GM18951 (cell line): Measurements from ENCODE around the gene ATXN10.

Experiments used
- POLR2A ChIP-seq: IDR thresholded peaks from 4 replicates; pipeline ENCODE4 v1.6.1; 2011; ENCODE audit warnings: mild to moderate bottlenecking; ENCODE audit not compliant: insufficient read length, insufficient read depth; ENCODE audit errors: extremely low read depth
- in situ Hi-C: fragments of 300-500 bp; cut with MboI; formaldehyde crosslinking; loops from one replicate; pipeline ENCODE4 v1.12.0; 2022; ENCODE audit warnings: low sequenced_read_pairs, mixed read lengths, inconsistent platforms; ENCODE audit not compliant: unreplicated experiment

Gene ATXN10

GRCh38 chr22:45837508-45837907 lies 165.9 kb downstream of the ATXN10 start:
- TF ChIP-seq POLR2A, result no peak
- in situ Hi-C loops, result no loop called here

GRCh38 chr22:45838305-45838887 lies 166.8 kb downstream of the ATXN10 start:
- TF ChIP-seq POLR2A, result no peak
- in situ Hi-C loops, result no loop called here

GRCh38 chr22:45840483-45840882 lies 168.8 kb downstream of the ATXN10 start:
- in situ Hi-C loops, result no loop called here
- no peak for TF ChIP-seq POLR2A

- in situ Hi-C loops, result no loop called here
- no peak for TF ChIP-seq POLR2A
Observed at GRCh38 chr22:45842291-45842991, 170.8 kb downstream of the ATXN10 start.

GRCh38 chr22:45843031-45843430 lies 171.4 kb downstream of the ATXN10 start:
- in situ Hi-C loops, result no loop called here
- no peak for TF ChIP-seq POLR2A

- no peak for TF ChIP-seq POLR2A
- in situ Hi-C loops, result no loop called here
Observed at GRCh38 chr22:45843986-45844385, 172.4 kb downstream of the ATXN10 start.

GRCh38 chr22:45845076-45845487 lies 173.4 kb downstream of the ATXN10 start:
- in situ Hi-C loops, result no loop called here
- no peak for TF ChIP-seq POLR2A

GRCh38 chr22:45846952-45847351 lies 175.3 kb downstream of the ATXN10 start:
- no peak for TF ChIP-seq POLR2A
- in situ Hi-C loops, result no loop called here

GRCh38 chr22:45848904-45849303 lies 177.3 kb downstream of the ATXN10 start:
- no peak for TF ChIP-seq POLR2A
- in situ Hi-C loops, result no loop called here

GRCh38 chr22:45852826-45853225 lies 181.2 kb downstream of the ATXN10 start:
- in situ Hi-C loops, result no loop called here
- TF ChIP-seq POLR2A, result no peak

GRCh38 chr22:45855961-45856360 lies 184.3 kb downstream of the ATXN10 start:
- in situ Hi-C loops, result no loop called here
- TF ChIP-seq POLR2A, result no peak

GRCh38 chr22:45857519-45857918 lies 185.9 kb downstream of the ATXN10 start:
- in situ Hi-C loops, result no loop called here
- TF ChIP-seq POLR2A, result no peak

- TF ChIP-seq POLR2A, result no peak
- in situ Hi-C loops, result no loop called here
Observed at GRCh38 chr22:45859231-45860161, 187.9 kb downstream of the ATXN10 start.
